Transverse colon (tissue), 4 donors: ENCODE results near the gene GTF2H3. TPM values are rescaled to one million over a fixed set of nuclear protein-coding genes. Genes with fewer than 3 reads are reported as not detected.
A peak's percentile ranks its signal among the peaks of the same experiment; 100 is the strongest.

Experiments used
- DNase-seq: peaks from one replicate; pipeline ENCODE4 v3.0.0-alpha.2; 2019
- H3K27ac ChIP-seq, 4 donors: fragments of 200-600 bp; sonication (generic); 2 replicates each; pipeline ENCODE4 v1.5.1; 2016 to 2018; ENCODE audit warnings: inconsistent platforms in 4 of 4
- H3K27me3 ChIP-seq: fragments of 200-600 bp; sonication (generic); 2 replicates; pipeline ENCODE4 v1.5.1; 2017; ENCODE audit warnings: inconsistent platforms
- H3K36me3 ChIP-seq, 4 donors: fragments of 200-600 bp; sonication (generic); 2 replicates each; pipeline ENCODE4 v1.5.1; 2017 to 2019; ENCODE audit warnings: inconsistent platforms in 4 of 4
- H3K4me1 ChIP-seq, 4 donors: fragments of 200-600 bp; sonication (generic); 2 replicates each; pipeline ENCODE4 v1.5.1; 2017 to 2020; ENCODE audit warnings: inconsistent platforms in 4 of 4
- H3K4me3 ChIP-seq, 4 donors: fragments of 200-600 bp; sonication (generic); 1 replicate in 1 of 4; 2 replicates in 3 of 4; pipeline versions ENCODE4 v1.5.1 to v1.6.1; 2017 to 2019; ENCODE audit warnings: inconsistent platforms in 4 of 4
- H3K9me3 ChIP-seq, 2 donors: fragments of 200-600 bp; sonication (generic); 2 replicates each; pipeline ENCODE4 v1.5.1; 2017 to 2019; ENCODE audit warnings: inconsistent platforms in 2 of 2
- CTCF ChIP-seq, 5 experiments: fragments of 200-600 bp in 3 of 5; fragments of 450-650 bp in 2 of 5; sonication (generic) in 3 of 5; IDR thresholded peaks; 1 replicate in 2 of 5; 2 replicates in 3 of 5; pipeline ENCODE4 v1.5.1; 2016 to 2017; ENCODE audit warnings: antibody characterized with exemption in 5 of 5, inconsistent platforms in 3 of 5, mild to moderate bottlenecking in 2 of 5, moderate library complexity in 1 of 5
- EP300 ChIP-seq: sonication (generic); formaldehyde crosslinking; IDR thresholded peaks from one replicate; pipeline ENCODE4 v1.6.1; 2017; ENCODE audit warnings: antibody characterized with exemption, low read depth
- POLR2A ChIP-seq: fragments of 450-650 bp; IDR thresholded peaks from one replicate; pipeline ENCODE4 v1.6.1; 2016; ENCODE audit warnings: antibody characterized with exemption, mild to moderate bottlenecking, moderate library complexity
- POLR2AphosphoS5 ChIP-seq, 3 donors: sonication (generic); formaldehyde crosslinking; IDR thresholded peaks; one replicate each; pipeline ENCODE4 v1.6.1; 2016; ENCODE audit warnings: antibody characterized with exemption in 3 of 3
- WGBS, 2 donors: methylation state at CpG; one replicate each; pipeline ENCODE4 v1.1.5; 2018; ENCODE audit warnings: low coverage in 1 of 2; 5-methylcytosine and 5-hydroxymethylcytosine counted together
- in situ Hi-C, 4 donors: fragments of 200-750 bp; cut with MboI; loops; one replicate each; pipeline versions ENCODE4 v1.15.0 to v1.15.1; 2017; ENCODE audit warnings: low sequenced_read_pairs in 3 of 4, low pct_ligation_motif_present in 1 of 4, low pct_unique_long_range_greater_than_20kb in 1 of 4
- intact Hi-C: fragments of 100-400 bp; cut with DNase I; formaldehyde crosslinking; loops from one replicate; pipeline ENCODE4 v1.15.1; 2023; ENCODE audit warnings: low total_unique reads
- total RNA-seq, 4 donors: library from RNA; depleted of rRNA; stranded (reverse); fragments of >200 nt; gene quantifications; one replicate each; pipeline ENCODE4 v1.1.0, GENCODE V29; 2016

Gene GTF2H3
- total RNA-seq, 4 donors from 2014 or later, result 2.6 to 14.3 (median 11.6) TPM

GRCh38 chr12:123645878-123646277, 12.2 kb downstream of the GTF2H3 start:
- no peak for TF ChIP-seq CTCF (IDR thresholded peaks at IDR 0.05)
- no peak for TF ChIP-seq POLR2AphosphoS5 (IDR thresholded peaks at IDR 0.05)
- TF ChIP-seq EP300, result no peak
- no peak for TF ChIP-seq POLR2A
- Histone ChIP-seq H3K36me3 (peaks cover 0 to 35% (median 14%) of the 10 kb centered on the region in 4 donors), H3K27me3 (no peaks in the 10 kb centered on the region), H3K9me3 (no peaks in the 10 kb centered on the region), H3K27ac (no peak overlapping the region), H3K4me1 (no peaks in the 10 kb centered on the region), H3K4me3 (no peak overlapping the region)
- in situ Hi-C loops (no loop called here), intact Hi-C loops (no loop called here)
- no peak for DNase-seq
- WGBS, 2 donors, result 79 to 89% methylated on average over 2 to 5 of the region's 5 CpGs

- WGBS, 2 donors, result 94% methylated on average over 5 of the region's 5 CpGs
- DNase-seq, result no peak
- Histone ChIP-seq H3K36me3 (peaks cover 0 to 50% (median 17%) of the 10 kb centered on the region in 4 donors), H3K9me3 (no peaks in the 10 kb centered on the region), H3K4me3 (no peak overlapping the region), H3K27me3 (no peaks in the 10 kb centered on the region), H3K27ac (no peak overlapping the region), H3K4me1 (no peaks in the 10 kb centered on the region)
- no peak for TF ChIP-seq POLR2A
- TF ChIP-seq POLR2AphosphoS5 (IDR thresholded peaks at IDR 0.05), result no peak
- TF ChIP-seq EP300, result no peak
- no peak for TF ChIP-seq CTCF (IDR thresholded peaks at IDR 0.05)
- in situ Hi-C loops (no loop called here), intact Hi-C loops (no loop called here)
Observed at GRCh38 chr12:123648401-123648800, 14.8 kb downstream of the GTF2H3 start.

GRCh38 chr12:123654129-123654701, 20.6 kb downstream of the GTF2H3 start:
- no peak for DNase-seq
- Histone ChIP-seq H3K4me3 (no peak overlapping the region), H3K27me3 (no peaks in the 10 kb centered on the region), H3K4me1 (no peaks in the 10 kb centered on the region), H3K36me3 (peaks cover 0 to 29% (median 8%) of the 10 kb centered on the region in 4 donors), H3K9me3 (no peaks in the 10 kb centered on the region), H3K27ac (no peak overlapping the region)
- in situ Hi-C loops (no loop called here), intact Hi-C loops (no loop called here)
- TF ChIP-seq POLR2A (no peak), POLR2AphosphoS5 (IDR thresholded peaks at IDR 0.05) (no peak), CTCF (IDR thresholded peaks at IDR 0.05) (no peak), EP300 (no peak)
- 84 to 88% methylated on average over 4 of the region's 4 CpGs for WGBS, 2 donors

- peaks cover 0 to 29% (median 8%) of the 10 kb centered on the region in 4 donors for H3K36me3 ChIP-seq
- intact Hi-C loops, result no loop called here
- no peaks in the 10 kb centered on the region for H3K27me3 ChIP-seq
- in situ Hi-C loops, result no loop called here
- no peaks in the 10 kb centered on the region for H3K4me1 ChIP-seq
- TF ChIP-seq POLR2A (no peak), POLR2AphosphoS5 (IDR thresholded peaks at IDR 0.05) (no peak), CTCF (IDR thresholded peaks at IDR 0.05) (no peak), EP300 (no peak)
- no peak overlapping the region for H3K4me3 ChIP-seq
- no peak overlapping the region for H3K27ac ChIP-seq
- peak; percentile 37 for DNase-seq
- 70 to 77% methylated on average over 3 to 5 of the region's 5 CpGs for WGBS, 2 donors
- H3K9me3 ChIP-seq, result no peaks in the 10 kb centered on the region
Observed at GRCh38 chr12:123655420-123655819, 21.8 kb downstream of the GTF2H3 start.
